Caco-2 (cell line): ENCODE measurements around the gene RORC. TPM values are rescaled to one million over a fixed set of nuclear protein-coding genes. Genes with fewer than 3 reads are reported as not detected.

Experiments
- BruUV-seq: library from RNA; stranded (reverse); fragments of 400-500 nt; replicated peaks from 2 replicates; lab custom pipeline; 2021; lab: Mats Ljungman, UMichigan
- CTCF ChIA-PET: fragments of 300-600 bp; sonication (Branson Sonifier 250); formaldehyde crosslinking; loops from one replicate; lab custom pipeline; 2022; ENCODE audit warnings: antibody characterized with exemption; lab: Charles Lee
- POLR2A ChIA-PET: fragments of 300-600 bp; sonication (Branson Sonifier 250); formaldehyde crosslinking; loops from one replicate; lab custom pipeline; 2022; ENCODE audit warnings: antibody characterized with exemption; lab: Charles Lee
- DNase-seq, 2 experiments: peaks; one replicate each; pipeline versions ENCODE4 v3.0.0 to v3.0.0-alpha.2; 2020 to 2022
- H3K27me3 ChIP-seq: replicated peaks from 2 replicates; pipeline ENCODE4 v1.6.0; 2011; ENCODE audit warnings: low read length; ENCODE audit not compliant: control insufficient read depth, insufficient read depth
- H3K36me3 ChIP-seq: 2 replicates; pipeline ENCODE4 v1.5.1; 2011; ENCODE audit warnings: low read length; ENCODE audit not compliant: control insufficient read depth, insufficient read depth
- H3K4me1 ChIP-seq: fragments of 250-450 bp; sonication (Bioruptor Pico); 2 replicates; pipeline ENCODE4 v1.5.1; 2020; ENCODE audit warnings: mild to moderate bottlenecking
- H3K4me3 ChIP-seq: 2 replicates; pipeline ENCODE4 v1.5.1; 2011; ENCODE audit warnings: low read depth, mild to moderate bottlenecking, control low read depth, low read length
- H3K9me3 ChIP-seq: fragments of 250-450 bp; sonication (Bioruptor Pico); 2 replicates; pipeline ENCODE4 v1.5.1; 2020; ENCODE audit warnings: mild to moderate bottlenecking, moderate library complexity
- H3K27ac Mint-ChIP-seq: one replicate; pipeline ENCODE4 v1.8.0; 2022; ENCODE audit warnings: mixed read lengths; ENCODE audit not compliant: unreplicated experiment
- H3K27me3 Mint-ChIP-seq: one replicate; pipeline ENCODE4 v1.8.0; 2022; ENCODE audit warnings: mixed read lengths; ENCODE audit not compliant: insufficient read depth, unreplicated experiment
- H3K36me3 Mint-ChIP-seq: one replicate; pipeline ENCODE4 v1.8.0; 2022; ENCODE audit warnings: mild to moderate bottlenecking, mixed read lengths; ENCODE audit not compliant: insufficient read depth, unreplicated experiment
- H3K4me1 Mint-ChIP-seq: one replicate; pipeline ENCODE4 v1.8.0; 2022; ENCODE audit warnings: low read depth, mixed read lengths; ENCODE audit not compliant: unreplicated experiment
- H3K4me3 Mint-ChIP-seq: one replicate; pipeline ENCODE4 v1.8.0; 2022; ENCODE audit warnings: mild to moderate bottlenecking, moderate library complexity, mixed read lengths; ENCODE audit not compliant: unreplicated experiment
- H3K9me3 Mint-ChIP-seq: one replicate; pipeline ENCODE4 v1.8.0; 2022; ENCODE audit warnings: mixed read lengths; ENCODE audit not compliant: unreplicated experiment
- intact Hi-C: fragments of 100-400 bp; cut with micrococcal nuclease; formaldehyde crosslinking; loops from one replicate; pipeline ENCODE4 v1.10.0; 2022; ENCODE audit not compliant: unreplicated experiment
- total RNA-seq: library from RNA; stranded (reverse); gene quantifications from 2 replicates; pipeline ENCODE4 v1.2.3, GENCODE V29; 2022
- TF ChIP-seq, protein P1 (sequence below), 2 experiments: fragments of 200-600 bp in 1 of 2; IDR thresholded peaks; 1 replicate in 1 of 2; 2 replicates in 1 of 2; pipeline versions ENCODE4 v1.5.1 to v1.8.0; 2011 to 2022; ENCODE audit warnings: antibody characterized with exemption in 1 of 2, control low read depth in 1 of 2, inconsistent platforms in 1 of 2, low read depth in 1 of 2, low read length in 1 of 2, mild to moderate bottlenecking in 1 of 2, moderate library complexity in 1 of 2; ENCODE audit not compliant: insufficient read depth in 1 of 2, severe bottlenecking in 1 of 2, unreplicated experiment in 1 of 2

RORC gene
- total RNA-seq, 1 experiment from 2014 or later = not detected

DNA sequence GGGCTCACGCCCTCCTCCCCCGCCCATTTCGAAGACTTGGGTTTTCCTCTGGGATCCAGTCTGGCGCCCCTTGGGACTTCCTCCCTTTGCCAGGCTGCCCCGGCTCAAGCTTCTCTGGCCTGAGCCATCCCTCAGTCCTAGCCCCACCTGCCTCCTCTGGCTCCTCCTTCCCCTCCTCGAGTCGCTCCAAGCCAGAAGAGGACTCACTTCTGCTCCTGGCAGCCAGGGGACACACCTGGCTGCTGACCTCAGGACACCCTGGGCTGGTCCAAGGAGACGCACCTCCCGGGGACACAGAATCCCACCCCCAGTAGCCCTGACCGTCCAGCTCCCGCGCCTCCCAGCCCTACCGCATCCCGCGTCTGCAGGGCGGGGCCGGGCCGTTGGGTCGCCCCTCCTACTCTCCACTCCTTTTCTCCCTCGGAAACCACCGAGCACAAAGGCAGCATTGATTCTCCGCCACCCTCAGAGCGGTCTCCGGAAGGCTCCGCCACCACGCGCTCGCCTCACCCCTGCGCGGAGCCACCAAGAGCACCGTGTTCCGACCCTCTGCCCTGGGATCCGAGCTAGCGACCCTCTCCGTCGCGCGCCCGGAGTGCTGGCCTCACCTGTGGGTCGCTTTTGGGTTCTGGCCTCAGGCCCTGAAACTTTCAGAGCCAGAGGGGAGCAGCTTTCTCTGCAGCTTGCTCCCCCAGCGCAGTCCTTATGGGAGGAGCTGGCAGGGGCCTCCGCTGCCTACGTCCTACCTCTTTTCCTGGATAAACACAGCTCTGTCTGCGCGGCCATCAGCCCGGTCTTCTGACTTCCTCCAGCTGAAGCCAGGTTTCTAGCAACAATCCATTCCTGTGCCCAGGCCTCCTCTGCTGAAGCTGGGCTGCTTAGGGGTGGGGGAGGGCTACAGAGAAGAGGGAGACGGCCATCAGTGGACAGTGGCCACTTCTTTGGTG, 8.1 kb upstream of the RORC start, which contains the start of gene C2CD4D:
Gene C2CD4D (minus strand): TSS at position 364 of the 947 bp plus-strand sequence. CDS start 831 bp downstream, outside the sequence.
- POLR2A ChIA-PET = interaction anchor here (0.5 to 1.0 kb wide), 5 partner anchors 14 to 301 kb away, joined by 3 to 6 read pairs (median 4); partner anchors contain the start of genes MRPL9 and THEM5
- Mint-ChIP-seq H3K27me3 (no peaks in the 10 kb centered on the region), H3K36me3 (peaks cover 15% of the 10 kb centered on the region), H3K4me1 (peaks cover 26% of the 10 kb centered on the region), H3K27ac (peak within 1 kb of the TSS; percentile 88), H3K9me3 (no peaks in the 10 kb centered on the region), H3K4me3 (peak within 1 kb of the TSS; percentile 93)
- peaks cover 20% of the 10 kb centered on the region for H3K4me1 ChIP-seq
- CTCF ChIA-PET = interaction anchor here (0.6 to 1.6 kb wide), 5 partner anchors 12 to 147 kb away, joined by 3 to 5 read pairs (median 4); partner anchors contain the start of gene MRPL9
- DNase-seq = peak; percentile 76 to 82
- H3K27me3 ChIP-seq = no peaks in the 10 kb centered on the region
- H3K36me3 ChIP-seq = no peaks in the 10 kb centered on the region; the same call in 1 of the 2 replicates
- H3K9me3 ChIP-seq = no peaks in the 10 kb centered on the region
- no TSS peak for BruUV-seq
- TF ChIP-seq, protein P1, sequence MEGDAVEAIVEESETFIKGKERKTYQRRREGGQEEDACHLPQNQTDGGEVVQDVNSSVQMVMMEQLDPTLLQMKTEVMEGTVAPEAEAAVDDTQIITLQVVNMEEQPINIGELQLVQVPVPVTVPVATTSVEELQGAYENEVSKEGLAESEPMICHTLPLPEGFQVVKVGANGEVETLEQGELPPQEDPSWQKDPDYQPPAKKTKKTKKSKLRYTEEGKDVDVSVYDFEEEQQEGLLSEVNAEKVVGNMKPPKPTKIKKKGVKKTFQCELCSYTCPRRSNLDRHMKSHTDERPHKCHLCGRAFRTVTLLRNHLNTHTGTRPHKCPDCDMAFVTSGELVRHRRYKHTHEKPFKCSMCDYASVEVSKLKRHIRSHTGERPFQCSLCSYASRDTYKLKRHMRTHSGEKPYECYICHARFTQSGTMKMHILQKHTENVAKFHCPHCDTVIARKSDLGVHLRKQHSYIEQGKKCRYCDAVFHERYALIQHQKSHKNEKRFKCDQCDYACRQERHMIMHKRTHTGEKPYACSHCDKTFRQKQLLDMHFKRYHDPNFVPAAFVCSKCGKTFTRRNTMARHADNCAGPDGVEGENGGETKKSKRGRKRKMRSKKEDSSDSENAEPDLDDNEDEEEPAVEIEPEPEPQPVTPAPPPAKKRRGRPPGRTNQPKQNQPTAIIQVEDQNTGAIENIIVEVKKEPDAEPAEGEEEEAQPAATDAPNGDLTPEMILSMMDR (IDR thresholded peaks at IDR 0.05; ENCODE audit: insufficient read depth in 1 of 2, low read depth in 1 of 2, low read length in 1 of 2, severe bottlenecking in 1 of 2, unreplicated experiment in 1 of 2) = no peak
- intact Hi-C loops = loop anchor here (5.0 kb wide), 4 partner anchors 47 to 387 kb away; partner anchors contain the start of gene TDRKH
- peak within 1 kb of the TSS; percentile 57 for H3K4me3 ChIP-seq

DNA sequence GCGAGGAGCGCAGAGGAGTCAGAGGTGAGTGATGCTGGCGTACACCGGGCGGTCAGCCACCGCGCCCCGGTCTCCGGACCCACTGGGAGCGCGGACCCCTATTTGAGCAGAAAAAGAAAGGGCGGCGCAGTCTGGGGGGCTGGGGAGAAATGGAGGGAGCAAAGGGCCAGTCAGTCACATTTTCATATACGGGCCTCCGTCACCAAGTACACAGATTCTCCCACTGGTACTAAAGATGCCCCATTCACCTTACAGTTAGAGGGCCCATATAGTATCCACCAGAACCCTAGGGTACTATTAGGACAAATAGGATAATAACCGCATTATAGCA, 7.4 kb upstream of the RORC start:
- H3K27me3 Mint-ChIP-seq = no peaks in the 10 kb centered on the region
- intact Hi-C loops = loop anchor here (5.0 kb wide), 4 partner anchors 47 to 387 kb away; partner anchors contain the start of gene TDRKH

More for the DNA sequence above, 7.4 kb upstream of the RORC start:
- BruUV-seq = no TSS peak
- H3K4me3 ChIP-seq = no peak overlapping the region
- POLR2A ChIA-PET = interaction anchor here (0.5 kb wide), 1 partner anchor 301 kb away, joined by 4 read pairs; no protein-coding TSS in a partner anchor
- TF ChIP-seq, protein P1 (IDR thresholded peaks at IDR 0.05; ENCODE audit: insufficient read depth in 1 of 2, low read depth in 1 of 2, low read length in 1 of 2, severe bottlenecking in 1 of 2, unreplicated experiment in 1 of 2) = no peak
- no peaks in the 10 kb centered on the region; the same call in 1 of the 2 replicates for H3K36me3 ChIP-seq
- no peaks in the 10 kb centered on the region for H3K9me3 ChIP-seq
- no peaks in the 10 kb centered on the region for H3K27me3 ChIP-seq
- peaks cover 20% of the 10 kb centered on the region for H3K4me1 ChIP-seq
- Mint-ChIP-seq H3K27ac (peak overlapping the region; percentile 88), H3K9me3 (no peaks in the 10 kb centered on the region), H3K36me3 (peaks cover 15% of the 10 kb centered on the region), H3K4me1 (peaks cover 26% of the 10 kb centered on the region), H3K4me3 (peak overlapping the region; percentile 93)
- DNase-seq = no peak
- CTCF ChIA-PET = interaction anchor here (0.6 to 1.6 kb wide), 2 partner anchors 76 to 88 kb away, joined by 5 read pairs; partner anchors contain the start of gene MRPL9
